H9 (cell line): Measurements from ENCODE around the gene MYCBPAP. TPM values are rescaled to one million over a fixed set of nuclear protein-coding genes. Genes with fewer than 3 reads are reported as not detected.

ENCODE experiments used
- DNase-seq: peaks from one replicate; pipeline ENCODE4 v3.0.0-alpha.2; 2017
- H2AFZ ChIP-seq: one replicate; pipeline ENCODE4 v1.6.1; 2013; ENCODE audit warnings: mild to moderate bottlenecking, low read length, control low read depth, moderate library complexity
- H2AK5ac ChIP-seq: 2 replicates; pipeline ENCODE4 v1.6.1; 2013; ENCODE audit warnings: low read length, control low read depth, mixed read lengths; ENCODE audit not compliant: insufficient read length
- H2BK120ac ChIP-seq: one replicate; pipeline ENCODE4 v1.6.1; 2013; ENCODE audit warnings: low read depth, mild to moderate bottlenecking, low read length, control low read depth, inconsistent platforms; ENCODE audit not compliant: poor library complexity, severe bottlenecking
- H2BK12ac ChIP-seq: 2 replicates; pipeline ENCODE4 v1.6.1; 2013; ENCODE audit warnings: low read length, control low read depth, mixed read lengths, low read depth; ENCODE audit not compliant: insufficient read length
- H2BK15ac ChIP-seq: 2 replicates; pipeline ENCODE4 v1.6.1; 2013; ENCODE audit warnings: low read depth, low read length, control low read depth
- H2BK20ac ChIP-seq: one replicate; pipeline ENCODE4 v1.6.1; 2013; ENCODE audit warnings: low read depth, mild to moderate bottlenecking, low read length, control low read depth, inconsistent platforms; ENCODE audit not compliant: poor library complexity, severe bottlenecking
- H2BK5ac ChIP-seq: 2 replicates; pipeline ENCODE4 v1.6.1; 2013; ENCODE audit warnings: low read length, control low read depth, mixed read lengths; ENCODE audit not compliant: insufficient read length
- H3K14ac ChIP-seq: 2 replicates; pipeline ENCODE4 v1.6.1; 2013; ENCODE audit warnings: low read length, control low read depth; ENCODE audit not compliant: insufficient read depth
- H3K18ac ChIP-seq: 2 replicates; pipeline ENCODE4 v1.6.1; 2013; ENCODE audit warnings: low read depth, mild to moderate bottlenecking, mixed read lengths, low read length, control low read depth; ENCODE audit not compliant: insufficient read length
- H3K23ac ChIP-seq: 2 replicates; pipeline ENCODE4 v1.6.1; 2013; ENCODE audit warnings: low read length, control low read depth, mixed read lengths, low read depth; ENCODE audit not compliant: insufficient read length
- H3K23me2 ChIP-seq: 2 replicates; pipeline ENCODE4 v1.6.1; 2013; ENCODE audit warnings: low read depth, mild to moderate bottlenecking, mixed read lengths, low read length, control low read depth; ENCODE audit not compliant: insufficient read length, poor library complexity, severe bottlenecking
- H3K27ac ChIP-seq: 2 replicates; pipeline ENCODE4 v1.5.1; 2013; ENCODE audit warnings: low read length, control low read depth, mixed read lengths, low read depth; ENCODE audit not compliant: insufficient read length
- H3K27me3 ChIP-seq: 2 replicates; pipeline ENCODE4 v1.6.1; 2013; ENCODE audit warnings: low read length, control low read depth, inconsistent platforms; ENCODE audit not compliant: insufficient read depth
- H3K4ac ChIP-seq: 2 replicates; pipeline ENCODE4 v1.6.1; 2013; ENCODE audit warnings: low read depth, mild to moderate bottlenecking, control low read depth, inconsistent platforms, low read length, moderate library complexity
- H3K4me1 ChIP-seq: 2 replicates; pipeline ENCODE4 v1.6.1; 2013; ENCODE audit warnings: low read length, control low read depth, inconsistent platforms; ENCODE audit not compliant: insufficient read depth
- H3K4me2 ChIP-seq: 2 replicates; pipeline ENCODE4 v1.6.1; 2013; ENCODE audit warnings: low read length, control low read depth, mixed read lengths; ENCODE audit not compliant: insufficient read length, insufficient read depth
- H3K56ac ChIP-seq: 2 replicates; pipeline ENCODE4 v1.6.1; 2013; ENCODE audit warnings: low read depth, mild to moderate bottlenecking, mixed read lengths, low read length, control low read depth; ENCODE audit not compliant: insufficient read length
- H3K79me1 ChIP-seq: 2 replicates; pipeline ENCODE4 v1.6.1; 2013; ENCODE audit warnings: low read depth, mild to moderate bottlenecking, moderate library complexity, low read length, control low read depth, inconsistent platforms; ENCODE audit not compliant: insufficient read depth, poor library complexity, severe bottlenecking
- H3K79me2 ChIP-seq: 2 replicates; pipeline ENCODE4 v1.6.1; 2013; ENCODE audit warnings: low read length, control low read depth, inconsistent platforms; ENCODE audit not compliant: insufficient read depth
- H3K9ac ChIP-seq: 2 replicates; pipeline ENCODE4 v1.6.1; 2013; ENCODE audit warnings: low read length, control low read depth, mixed read lengths; ENCODE audit not compliant: insufficient read length; ENCODE audit errors: extremely low read depth
- H3K9me3 ChIP-seq: one replicate; pipeline ENCODE4 v1.6.1; 2013; ENCODE audit warnings: low read depth, low read length, inconsistent platforms; ENCODE audit not compliant: control insufficient read depth
- H3T11ph ChIP-seq: one replicate; pipeline ENCODE4 v1.6.1; 2013; ENCODE audit warnings: mild to moderate bottlenecking, low read length, control low read depth, inconsistent platforms
- H4K20me1 ChIP-seq: one replicate; pipeline ENCODE4 v1.6.1; 2013; ENCODE audit not compliant: control insufficient read depth, insufficient read length, insufficient read depth
- H4K5ac ChIP-seq: 2 replicates; pipeline ENCODE4 v1.6.1; 2013; ENCODE audit warnings: low read depth, mild to moderate bottlenecking, mixed read lengths, low read length, control low read depth; ENCODE audit not compliant: insufficient read length
- H4K8ac ChIP-seq: replicated peaks from 2 replicates; pipeline ENCODE4 v1.6.1; 2013; ENCODE audit warnings: low read length, control low read depth, mixed read lengths, low read depth; ENCODE audit not compliant: insufficient read length
- H4K91ac ChIP-seq: 2 replicates; pipeline ENCODE4 v1.6.1; 2013; ENCODE audit warnings: low read depth, mild to moderate bottlenecking, moderate library complexity, mixed read lengths, low read length, control low read depth; ENCODE audit not compliant: insufficient read length
- H3K27ac Mint-ChIP-seq, 3 experiments: 2 replicates in 2 of 3; 3 replicates in 1 of 3; pipeline ENCODE4 v1.8.0; 2020 to 2021; ENCODE audit warnings: mixed read lengths in 3 of 3, mild to moderate bottlenecking in 1 of 3, moderate library complexity in 1 of 3
- H3K27me3 Mint-ChIP-seq: 2 replicates; pipeline ENCODE4 v1.8.0; 2021; ENCODE audit warnings: low read depth, mild to moderate bottlenecking, moderate library complexity, mixed read lengths
- H3K36me3 Mint-ChIP-seq, 3 experiments: 2 replicates in 2 of 3; 3 replicates in 1 of 3; pipeline ENCODE4 v1.8.0; 2020 to 2021; ENCODE audit warnings: low read depth in 3 of 3, mixed read lengths in 3 of 3; ENCODE audit not compliant: insufficient read depth in 1 of 3
- H3K4me1 Mint-ChIP-seq, 2 experiments: 2 replicates each; pipeline ENCODE4 v1.8.0; 2020; ENCODE audit warnings: mixed read lengths in 2 of 2
- H3K4me3 Mint-ChIP-seq, 2 experiments: 2 replicates in 1 of 2; 3 replicates in 1 of 2; pipeline ENCODE4 v1.8.0; 2020 to 2021; ENCODE audit warnings: mild to moderate bottlenecking in 2 of 2, mixed read lengths in 2 of 2, moderate library complexity in 1 of 2
- H3K9me3 Mint-ChIP-seq, 2 experiments: 2 replicates in 1 of 2; 3 replicates in 1 of 2; pipeline ENCODE4 v1.8.0; 2020; ENCODE audit warnings: mild to moderate bottlenecking in 2 of 2, mixed read lengths in 2 of 2, moderate library complexity in 1 of 2
- CTCF ChIP-seq: fragments of 200-600 bp; sonication (generic); conservative IDR thresholded peaks from 3 replicates; pipeline ENCODE4 v1.8.0; 2021; ENCODE audit warnings: antibody characterized with exemption, mild to moderate bottlenecking
- WGBS: extraction: QIAGEN DNeasy Blood & Tissue Kit; methylation state at CpG from one replicate; pipeline ENCODE4 v1.1.7; 2013; ENCODE audit warnings: missing lambda C conversion rate, low lambda C conversion rate, mixed read lengths; ENCODE audit not compliant: insufficient read length; ENCODE audit errors: extremely low coverage; 5-methylcytosine and 5-hydroxymethylcytosine counted together
- total RNA-seq: library from RNA; stranded (reverse); gene quantifications from 2 replicates; pipeline ENCODE4 v1.2.1, GENCODE V29; 2021

MYCBPAP gene
- total RNA-seq, 1 experiment from 2014 or later, result 1.7 TPM

- Histone ChIP-seq H2BK120ac (no peak overlapping the region), H2AFZ (no peak overlapping the region), H2BK5ac (no peak overlapping the region), H3K18ac (no peak overlapping the region), H3K4me1 (peaks cover 2% of the 10 kb centered on the region; the same call in 1 of the 2 replicates), H3K9me3 (no peaks in the 10 kb centered on the region), H2BK12ac (no peak overlapping the region), H2AK5ac (no peak overlapping the region), H3K27ac (no peak overlapping the region), H3K23me2 (peaks cover 8% of the 10 kb centered on the region), H3K4ac (no peak overlapping the region), H3K27me3 (no peaks in the 10 kb centered on the region; the same call in 1 of the 2 replicates), H2BK15ac (no peak overlapping the region), H3K23ac (no peak overlapping the region), H3K56ac (no peak overlapping the region), H3K79me2 (no peaks in the 10 kb centered on the region), H3K79me1 (no peaks in the 10 kb centered on the region), H4K91ac (no peak overlapping the region), H4K8ac (no peak overlapping the region), H3K9ac (no peak overlapping the region), H4K5ac (no peak overlapping the region), H3K4me2 (no peak overlapping the region), H3K14ac (no peak overlapping the region), H3T11ph (no peak overlapping the region), H4K20me1 (no peaks in the 10 kb centered on the region), H2BK20ac (no peak overlapping the region)
- H3K27ac Mint-ChIP-seq, result no peak overlapping the region
- H3K4me3 Mint-ChIP-seq, result no peak overlapping the region
- no peak for TF ChIP-seq CTCF
- no CpG with 5 or more reads among the region's 7 CpGs for WGBS
- H3K36me3 Mint-ChIP-seq, result no peaks in the 10 kb centered on the region
- no peaks in the 10 kb centered on the region for H3K9me3 Mint-ChIP-seq
- H3K27me3 Mint-ChIP-seq, result peaks cover 34% of the 10 kb centered on the region
- DNase-seq, result no peak
- H3K4me1 Mint-ChIP-seq, result peaks cover 31 to 34% of the 10 kb centered on the region in 2 experiments
These were observed 36.3 kb downstream of the MYCBPAP start for GRCh38 chr17:50544516-50544915.
